Body of pancreas (tissue), 4 donors: Measurements from ENCODE around the gene WHRN. TPM values are rescaled to one million over a fixed set of nuclear protein-coding genes. Genes with fewer than 3 reads are reported as not detected.

Experiments used
- ATAC-seq: fragments of 150-250 bp; one replicate; pipeline ENCODE4 v1.9.1; 2016
- DNase-seq, 4 donors: peaks; one replicate each; pipeline ENCODE4 v3.0.0-alpha.2; 2019
- H3K27ac ChIP-seq, 4 donors: fragments of 200-600 bp; sonication (generic); 1 replicate in 3 of 4; 2 replicates in 1 of 4; pipeline versions ENCODE4 v1.5.1 to v1.6.1; 2016 to 2019; ENCODE audit warnings: mild to moderate bottlenecking in 1 of 4, mixed read lengths in 1 of 4, moderate library complexity in 1 of 4
- H3K27me3 ChIP-seq, 2 donors: fragments of 200-600 bp; sonication (generic); one replicate each; pipeline ENCODE4 v1.6.0; 2016; ENCODE audit warnings: mild to moderate bottlenecking in 1 of 2
- H3K36me3 ChIP-seq, 2 donors: fragments of 200-600 bp; sonication (generic); replicated peaks in 1 of 2; 2 replicates each; pipeline ENCODE4 v1.5.1; 2016; ENCODE audit warnings: low read depth in 2 of 2; ENCODE audit not compliant: insufficient read depth in 1 of 2
- H3K4me1 ChIP-seq: fragments of 200-600 bp; sonication (generic); one replicate; pipeline ENCODE4 v1.6.0; 2016
- H3K4me3 ChIP-seq, 2 donors: fragments of 200-600 bp; sonication (generic); 1 replicate in 1 of 2; 2 replicates in 1 of 2; pipeline ENCODE4 v1.5.1; 2016 to 2019
- H3K9me3 ChIP-seq, 3 donors: fragments of 200-600 bp; sonication (generic); 1 replicate in 2 of 3; 2 replicates in 1 of 3; pipeline ENCODE4 v1.5.1; 2016
- CTCF ChIP-seq, 7 experiments: fragments of 450-650 bp in 4 of 7; fragments of 200-600 bp in 3 of 7; sonication (generic) in 3 of 7; IDR thresholded peaks; one replicate each; pipeline ENCODE4 v1.5.1; 2016 to 2019; ENCODE audit warnings: antibody characterized with exemption in 7 of 7
- POLR2A ChIP-seq, 3 donors: fragments of 450-650 bp; IDR thresholded peaks; one replicate each; pipeline ENCODE4 v1.6.1; 2016; ENCODE audit warnings: antibody characterized with exemption in 3 of 3, mild to moderate bottlenecking in 2 of 3
- WGBS, 2 donors: methylation state at CpG; one replicate each; pipeline ENCODE4 v1.1.5; 2017; 5-methylcytosine and 5-hydroxymethylcytosine counted together
- intact Hi-C: fragments of 100-400 bp; cut with DNase I; formaldehyde crosslinking; loops from one replicate; pipeline ENCODE4 v1.15.1; 2023
- total RNA-seq, 2 donors: library from RNA; depleted of rRNA; stranded (reverse); fragments of >200 nt; gene quantifications; one replicate each; pipeline ENCODE4 v1.1.0, GENCODE V29; 2016

WHRN gene
- total RNA-seq, 2 donors from 2014 or later: 13.5 to 15.6 TPM

- H3K4me1 ChIP-seq: peaks cover 7% of the 10 kb centered on the region
- no peak for DNase-seq
- no peak overlapping the region for H3K27ac ChIP-seq
- H3K9me3 ChIP-seq: no peaks in the 10 kb centered on the region
- no peak for ATAC-seq
- no peak overlapping the region for H3K4me3 ChIP-seq
- H3K36me3 ChIP-seq: no peaks in the 10 kb centered on the region
- intact Hi-C loops: no loop called here
- no peaks in the 10 kb centered on the region for H3K27me3 ChIP-seq
- no peak for TF ChIP-seq POLR2A (IDR thresholded peaks at IDR 0.05)
- no peak for TF ChIP-seq CTCF (IDR thresholded peaks at IDR 0.05)
- 61 to 78% methylated on average over 9 to 10 of the region's 10 CpGs for WGBS, 2 donors
Measured at GRCh38 chr9:114482593-114482992, 22.7 kb downstream of the WHRN start.

GRCh38 chr9:114481789-114482188, 23.5 kb downstream of the WHRN start:
- intact Hi-C loops: no loop called here
- peaks cover 15% of the 10 kb centered on the region for H3K4me1 ChIP-seq
- TF ChIP-seq CTCF (IDR thresholded peaks at IDR 0.05) (no peak), POLR2A (IDR thresholded peaks at IDR 0.05) (no peak)
- no peak for ATAC-seq
- H3K27ac ChIP-seq: no peak overlapping the region
- no peaks in the 10 kb centered on the region for H3K9me3 ChIP-seq
- no peak for DNase-seq
- no peaks in the 10 kb centered on the region for H3K36me3 ChIP-seq
- H3K27me3 ChIP-seq: no peaks in the 10 kb centered on the region
- no peak overlapping the region for H3K4me3 ChIP-seq
- 78 to 79% methylated on average over 5 of the region's 5 CpGs for whole genome bisulfite sequencing, 2 donors

GRCh38 chr9:114480746-114481435, 24.4 kb downstream of the WHRN start:
- H3K9me3 ChIP-seq: no peaks in the 10 kb centered on the region
- H3K27ac ChIP-seq: no peak overlapping the region
- 80 to 87% methylated on average over 4 of the region's 4 CpGs for WGBS, 2 donors
- H3K36me3 ChIP-seq: no peaks in the 10 kb centered on the region
- no peak for ATAC-seq
- H3K4me3 ChIP-seq: no peak overlapping the region
- TF ChIP-seq POLR2A (IDR thresholded peaks at IDR 0.05) (no peak), CTCF (IDR thresholded peaks at IDR 0.05) (no peak)
- DNase-seq: no peak
- H3K27me3 ChIP-seq: no peaks in the 10 kb centered on the region
- H3K4me1 ChIP-seq: peaks cover 17% of the 10 kb centered on the region
- intact Hi-C loops: no loop called here

GRCh38 chr9:114478871-114479270, 26.4 kb downstream of the WHRN start:
- 84 to 88% methylated on average over 5 to 6 of the region's 6 CpGs for WGBS, 2 donors
- Histone ChIP-seq H3K27ac (no peak overlapping the region), H3K36me3 (no peaks in the 10 kb centered on the region), H3K9me3 (no peaks in the 10 kb centered on the region), H3K4me1 (peaks cover 17% of the 10 kb centered on the region), H3K4me3 (no peak overlapping the region), H3K27me3 (no peaks in the 10 kb centered on the region)
- no peak for TF ChIP-seq POLR2A (IDR thresholded peaks at IDR 0.05)
- TF ChIP-seq CTCF (IDR thresholded peaks at IDR 0.05): no peak
- intact Hi-C loops: no loop called here
- ATAC-seq: no peak
- no peak for DNase-seq

- H3K27me3 ChIP-seq: no peaks in the 10 kb centered on the region
- intact Hi-C loops: no loop called here
- peaks cover 17% of the 10 kb centered on the region for H3K4me1 ChIP-seq
- no peak overlapping the region for H3K4me3 ChIP-seq
- DNase-seq: no peak
- H3K36me3 ChIP-seq: no peaks in the 10 kb centered on the region
- H3K27ac ChIP-seq: no peak overlapping the region
- no peaks in the 10 kb centered on the region for H3K9me3 ChIP-seq
- no peak for TF ChIP-seq CTCF (IDR thresholded peaks at IDR 0.05)
- no peak for TF ChIP-seq POLR2A (IDR thresholded peaks at IDR 0.05)
- no peak for ATAC-seq
- 93 to 99% methylated on average over 8 to 11 of the region's 11 CpGs for WGBS, 2 donors
Measured at GRCh38 chr9:114478459-114478858, 26.8 kb downstream of the WHRN start.
